HepG2 (cell line): ENCODE results near the gene NDUFB6. TPM values are rescaled to one million over a fixed set of nuclear protein-coding genes. Genes with fewer than 3 reads are reported as not detected.
A peak's percentile ranks its signal among the peaks of the same experiment; 100 is the strongest.

Experiments
- ATAC-seq: fragments of 200-7000 bp; cut with Tn5 transposase; 3 replicates; pipeline ENCODE4 v1.9.1; 2020; ENCODE audit warnings: mild to moderate bottlenecking, moderate library complexity
- BruUV-seq: library from RNA; stranded (reverse); fragments of 400-500 nt; replicated peaks from 2 replicates; lab custom pipeline; 2021; lab: Mats Ljungman, UMichigan
- CTCF ChIA-PET: fragments of 300-600 bp; formaldehyde crosslinking; extraction: SDS; loops from one replicate; lab custom pipeline; 2021; ENCODE audit warnings: low total read pairs, inconsistent platforms, low intra/inter-chr PET ratio; lab: Yijun Ruan, JAX
- POLR2A ChIA-PET: fragments of 350-600 bp; sonication (Branson Sonifier 250); formaldehyde crosslinking; loops from one replicate; lab custom pipeline; 2020; ENCODE audit warnings: antibody characterized with exemption, inconsistent platforms; lab: Yijun Ruan, JAX
- DNase-seq: peaks from one replicate; pipeline ENCODE4 v3.0.0-alpha.2; 2015; ENCODE audit warnings: low spot score
- FAIRE-seq: peaks from 3 replicates; lab custom pipeline; 2011; peaks lifted over from hg19 to GRCh38; lab: Jason Lieb, UNC
- H2AFZ ChIP-seq: one replicate; pipeline ENCODE4 v1.6.1; 2011; ENCODE audit warnings: low read length, inconsistent platforms
- H3K27ac ChIP-seq: fragments of 300-600 bp; 3 replicates; pipeline ENCODE4 v1.8.0; 2011; ENCODE audit warnings: mixed run types, mild to moderate bottlenecking, mixed read lengths, low read length, inconsistent platforms; ENCODE audit not compliant: insufficient read depth; ENCODE audit errors: extremely low read length
- H3K27me3 ChIP-seq, 2 experiments: fragments of 200-600 bp in 1 of 2; 2 replicates in 1 of 2; 3 replicates in 1 of 2; pipeline versions ENCODE4 v1.6.0 to v1.8.0; 2011; ENCODE audit warnings: low read length in 2 of 2, mild to moderate bottlenecking in 2 of 2, moderate library complexity in 2 of 2, inconsistent platforms in 1 of 2; ENCODE audit not compliant: insufficient read depth in 2 of 2, control insufficient read depth in 1 of 2
- H3K36me3 ChIP-seq, 2 experiments: fragments of 200-600 bp in 1 of 2; replicated peaks in 1 of 2; 2 replicates in 1 of 2; 3 replicates in 1 of 2; pipeline versions ENCODE4 v1.5.1 to v1.8.0; 2011; ENCODE audit warnings: low read length in 2 of 2, inconsistent platforms in 1 of 2; ENCODE audit not compliant: insufficient read depth in 2 of 2, control insufficient read depth in 1 of 2
- H3K4me1 ChIP-seq: 2 replicates; pipeline ENCODE4 v1.5.1; 2012; ENCODE audit warnings: low read length, inconsistent platforms; ENCODE audit not compliant: insufficient read depth
- H3K4me2 ChIP-seq: 2 replicates; pipeline ENCODE4 v1.6.0; 2011; ENCODE audit warnings: low read depth, low read length, inconsistent platforms
- H3K4me3 ChIP-seq, 3 experiments: fragments of 200-600 bp in 1 of 3; sonication (generic), shearing (Covaris generic) in 1 of 3; replicated peaks in 1 of 3; 2 replicates each; pipeline ENCODE4 v1.5.1; 2011 to 2016; ENCODE audit warnings: low read length in 3 of 3, inconsistent platforms in 2 of 3, low read depth in 2 of 3, mild to moderate bottlenecking in 2 of 3, control low read depth in 1 of 3, mixed read lengths in 1 of 3; ENCODE audit not compliant: insufficient read depth in 1 of 3
- H3K79me2 ChIP-seq: one replicate; pipeline ENCODE4 v1.6.1; 2011; ENCODE audit warnings: low read length, inconsistent platforms; ENCODE audit not compliant: insufficient read depth
- H3K9ac ChIP-seq: 2 replicates; pipeline ENCODE4 v1.6.0; 2011; ENCODE audit warnings: mild to moderate bottlenecking, low read depth, low read length, inconsistent platforms; ENCODE audit not compliant: insufficient read depth
- H3K9me3 ChIP-seq: 2 replicates; pipeline ENCODE4 v1.5.1; 2012; ENCODE audit warnings: mild to moderate bottlenecking, low read length
- H4K20me1 ChIP-seq: 2 replicates; pipeline ENCODE4 v1.6.0; 2011; ENCODE audit warnings: inconsistent platforms, mild to moderate bottlenecking, low read length, moderate library complexity; ENCODE audit not compliant: insufficient read depth
- ARID5B ChIP-seq: IDR thresholded peaks from 2 replicates; pipeline ENCODE4 v1.4.0; 2020; ENCODE audit warnings: mild to moderate bottlenecking, missing genetic modification reagents
- DPF2 ChIP-seq: sonication (generic); formaldehyde crosslinking; IDR thresholded peaks from 2 replicates; pipeline ENCODE4 v1.4.0; 2020; ENCODE audit warnings: mild to moderate bottlenecking, low read depth, missing genetic modification reagents, borderline replicate concordance
- HES4 ChIP-seq: sonication (generic); formaldehyde crosslinking; IDR thresholded peaks from 2 replicates; pipeline ENCODE4 v1.9.0; 2021; ENCODE audit warnings: mild to moderate bottlenecking, missing genetic modification reagents, borderline replicate concordance
- JUNB ChIP-seq: sonication (generic); formaldehyde crosslinking; IDR thresholded peaks from 2 replicates; pipeline ENCODE4 v1.8.0; 2022; ENCODE audit warnings: missing genetic modification reagents, mild to moderate bottlenecking, borderline replicate concordance
- MEIS1 ChIP-seq: sonication (generic); formaldehyde crosslinking; IDR thresholded peaks from 2 replicates; pipeline ENCODE4 v1.9.0; 2021; ENCODE audit warnings: mild to moderate bottlenecking, missing genetic modification reagents, moderate library complexity, borderline replicate concordance
- MXD4 ChIP-seq: IDR thresholded peaks from 2 replicates; pipeline ENCODE4 v1.6.1; 2016; ENCODE audit warnings: mild to moderate bottlenecking, missing biosample characterization, missing genetic modification reagents
- NBN ChIP-seq: fragments of 450-650 bp; conservative IDR thresholded peaks from 2 replicates; pipeline ENCODE4 v1.6.1; 2017
- RNF219 ChIP-seq: sonication (generic); formaldehyde crosslinking; IDR thresholded peaks from 2 replicates; pipeline ENCODE4 v1.5.0; 2020; ENCODE audit warnings: mild to moderate bottlenecking, missing genetic modification reagents
- SP4 ChIP-seq: sonication (generic); formaldehyde crosslinking; IDR thresholded peaks from 2 replicates; pipeline ENCODE4 v1.8.1; 2023; ENCODE audit warnings: mild to moderate bottlenecking, missing genetic modification reagents
- TSC22D2 ChIP-seq: sonication (generic); formaldehyde crosslinking; IDR thresholded peaks from 2 replicates; pipeline ENCODE4 v1.5.1; 2020; ENCODE audit warnings: missing genetic modification reagents, mild to moderate bottlenecking, borderline replicate concordance
- ZNF570 ChIP-seq: sonication (generic); formaldehyde crosslinking; IDR thresholded peaks from 2 replicates; pipeline ENCODE4 v1.4.0; 2020; ENCODE audit warnings: mild to moderate bottlenecking, missing genetic modification reagents, borderline replicate concordance
- ZNF780A ChIP-seq: sonication (generic); formaldehyde crosslinking; IDR thresholded peaks from 2 replicates; pipeline ENCODE4 v1.8.0; 2022; ENCODE audit warnings: mild to moderate bottlenecking, missing genetic modification reagents, moderate library complexity
- in situ Hi-C: cut with HindIII; loops from 2 replicates; pipeline ENCODE4 v1.10.0; 2017; ENCODE audit warnings: low pct_unique_long_range_greater_than_20kb; ENCODE audit not compliant: extremely low pct_ligation_motif_present
- intact Hi-C: fragments of 100-400 bp; cut with micrococcal nuclease; formaldehyde crosslinking; loops from one replicate; pipeline ENCODE4 v1.10.0; 2022; ENCODE audit not compliant: unreplicated experiment
- polyA plus RNA-seq, 8 experiments: library from polyadenylated mRNA; depleted of rRNA in 3 of 8; stranded (reverse) in 7 of 8; unstranded in 1 of 8; fragments of >200 nt; fragmentation: Illumina TruSeq in 4 of 8; extraction: Trizol in 4 of 8; gene quantifications; 2 replicates each; pipeline versions ENCODE4 v1.2.1 to v1.2.3, GENCODE V29; 2011 to 2016; ENCODE audit warnings: low read depth in 4 of 8, missing spikeins in 1 of 8, mixed read lengths in 1 of 8; ENCODE audit not compliant: insufficient read depth in 1 of 8
- total RNA-seq, 5 experiments: library from RNA; depleted of rRNA; stranded (reverse); fragments of >200 nt; fragmentation: Illumina TruSeq; extraction: Trizol; gene quantifications; 2 replicates each; pipeline ENCODE4 v1.2.3, GENCODE V29; 2016; ENCODE audit warnings: low read depth in 1 of 5

NDUFB6 gene
- total and polyA plus RNA-seq, 2 of the 13 experiments (the other 11 are each of a cell fraction or from before 2014, with no cell fraction given), result 31.2 to 81.9 TPM

- TF ChIP-seq ARID5B (CRISPR knock-in tag) (peak; percentile 34), MXD4 (CRISPR knock-in tag) (no peak)
- TF ChIP-seq, all 625 proteins: peak for 4
Observed at GRCh38 chr9:32558408-32558934, 14.5 kb downstream of the NDUFB6 start (continued).

DNA sequence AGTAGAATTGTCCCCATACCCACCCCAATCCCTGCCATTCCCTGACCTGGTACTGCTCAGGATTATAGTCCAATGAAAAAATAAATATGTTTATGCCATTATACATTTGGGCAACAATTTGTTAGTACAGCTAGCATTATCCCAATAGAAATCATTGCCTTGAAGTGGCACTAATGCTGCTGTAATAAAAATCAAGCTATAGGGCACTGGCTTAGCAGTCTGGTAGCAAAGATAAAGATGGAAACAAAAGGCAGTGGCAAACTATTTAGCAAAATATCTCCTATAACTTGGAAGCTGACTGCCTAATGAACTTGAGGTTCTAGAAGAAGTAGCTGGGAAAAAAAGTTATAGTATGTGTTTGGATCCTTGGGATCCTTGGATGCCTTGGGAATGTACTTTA is 18.4 kb downstream of the NDUFB6 start:
- Histone ChIP-seq H3K27me3 (no peaks in the 10 kb centered on the region; a peak in 1 of 5 replicates), H3K27ac (no peak overlapping the region), H3K9me3 (no peaks in the 10 kb centered on the region), H3K36me3 (no peaks in the 10 kb centered on the region), H3K4me3 (no peak overlapping the region), H4K20me1 (peaks cover 10% of the 10 kb centered on the region)
- in situ Hi-C loops (no loop called here), intact Hi-C loops (no loop called here)
- CTCF ChIA-PET, result no interaction called here
- BruUV-seq, result no TSS peak
- DNase-seq, result no peak
- POLR2A ChIA-PET, result no interaction called here
- no peak for TF ChIP-seq NBN
- TF ChIP-seq JUNB (CRISPR knock-in tag), result no peak
- TF ChIP-seq TSC22D2 (CRISPR knock-in tag), result no peak
- no peak for TF ChIP-seq RNF219 (CRISPR knock-in tag)
- TF ChIP-seq ZNF570 (CRISPR knock-in tag), result no peak
- TF ChIP-seq MEIS1 (CRISPR knock-in tag), result no peak
- no peak for TF ChIP-seq DPF2 (CRISPR knock-in tag)
- TF ChIP-seq HES4 (CRISPR knock-in tag), result no peak
- TF ChIP-seq ZNF780A, result no peak
- no peak for TF ChIP-seq SP4 (CRISPR knock-in tag)
- TF ChIP-seq, all 625 proteins: peak for 0
- H2AFZ ChIP-seq, result no peak overlapping the region
- FAIRE-seq (no peak), ATAC-seq (no peak)
- peaks cover 34% of the 10 kb centered on the region for H3K4me1 ChIP-seq
- no peak overlapping the region for H3K4me2 ChIP-seq
- H3K79me2 ChIP-seq, result peaks cover 29% of the 10 kb centered on the region
- no peak overlapping the region for H3K9ac ChIP-seq
